SK-N-SH treated with all-trans-retinoic acid at 6 μM for 48 hours (cell line): ENCODE measurements around the gene SLC2A8.

ENCODE experiments used
- ATAC-seq: fragments of 200-7000 bp; cut with Tn5 transposase; 3 replicates; pipeline ENCODE4 v1.9.1; 2020; ENCODE audit warnings: mild to moderate bottlenecking, moderate library complexity
- ARNTL ChIP-seq: fragments of 450-650 bp; formaldehyde crosslinking; IDR thresholded peaks from 2 replicates; pipeline ENCODE4 v1.5.0; 2020; ENCODE audit warnings: low read depth, mild to moderate bottlenecking, moderate library complexity, borderline replicate concordance
- CSDC2 ChIP-seq: fragments of 250-450 bp; sonication (Bioruptor Pico); IDR thresholded peaks from 2 replicates; pipeline ENCODE4 v1.5.0; 2020; ENCODE audit warnings: mild to moderate bottlenecking, moderate library complexity
- CSRNP3 ChIP-seq: fragments of 250-450 bp; sonication (Bioruptor Pico); IDR thresholded peaks from 2 replicates; pipeline ENCODE4 v1.5.1; 2021; ENCODE audit warnings: mild to moderate bottlenecking, moderate library complexity
- ESRRG ChIP-seq: fragments of 250-450 bp; sonication (Bioruptor Pico); IDR thresholded peaks from 2 replicates; pipeline ENCODE4 v1.6.1; 2021; ENCODE audit warnings: mild to moderate bottlenecking
- OSR1 ChIP-seq: fragments of 250-450 bp; sonication (Bioruptor Pico); IDR thresholded peaks from 2 replicates; pipeline ENCODE4 v1.8.0; 2022; ENCODE audit warnings: moderate library complexity, mild to moderate bottlenecking, inconsistent platforms
- PATZ1 ChIP-seq: fragments of 250-450 bp; sonication (Bioruptor Pico); IDR thresholded peaks from 2 replicates; pipeline ENCODE4 v1.8.0; 2020; ENCODE audit warnings: mild to moderate bottlenecking, moderate library complexity, borderline replicate concordance
- PPARA ChIP-seq: fragments of 250-450 bp; sonication (Bioruptor Pico); IDR thresholded peaks from 2 replicates; pipeline ENCODE4 v1.5.0; 2020; ENCODE audit warnings: mild to moderate bottlenecking, borderline replicate concordance
- RARB ChIP-seq: fragments of 250-450 bp; sonication (Bioruptor Pico); IDR thresholded peaks from 2 replicates; pipeline ENCODE4 v1.8.0; 2021; ENCODE audit warnings: mild to moderate bottlenecking, moderate library complexity
- SNAI2 ChIP-seq: fragments of 250-450 bp; sonication (Bioruptor Pico); IDR thresholded peaks from 2 replicates; pipeline ENCODE4 v1.5.0; 2020; ENCODE audit warnings: mild to moderate bottlenecking, moderate library complexity
- TCF4 ChIP-seq: fragments of 250-450 bp; sonication (Bioruptor Pico); IDR thresholded peaks from 2 replicates; pipeline ENCODE4 v1.8.0; 2021; ENCODE audit warnings: mild to moderate bottlenecking, moderate library complexity, borderline replicate concordance
- ZC3H10 ChIP-seq: fragments of 250-450 bp; sonication (Bioruptor Pico); IDR thresholded peaks from 2 replicates; pipeline ENCODE4 v1.5.1; 2021; ENCODE audit warnings: mild to moderate bottlenecking, moderate library complexity
- ZFP3 ChIP-seq: fragments of 250-450 bp; sonication (Bioruptor Pico); IDR thresholded peaks from 2 replicates; pipeline ENCODE4 v1.5.0; 2020; ENCODE audit warnings: mild to moderate bottlenecking, moderate library complexity
- ZFP30 ChIP-seq: fragments of 450-650 bp; formaldehyde crosslinking; IDR thresholded peaks from 2 replicates; pipeline ENCODE4 v1.5.0; 2022; ENCODE audit warnings: mild to moderate bottlenecking, moderate library complexity
- ZNF565 ChIP-seq: fragments of 450-650 bp; formaldehyde crosslinking; conservative IDR thresholded peaks from 2 replicates; pipeline ENCODE4 v1.5.0; 2020; ENCODE audit warnings: low read depth, mild to moderate bottlenecking, moderate library complexity
- ZNF70 ChIP-seq: fragments of 450-650 bp; formaldehyde crosslinking; IDR thresholded peaks from 2 replicates; pipeline ENCODE4 v1.5.0; 2020; ENCODE audit warnings: mild to moderate bottlenecking, moderate library complexity
- TF ChIP-seq, protein P1 (sequence below): fragments of 250-450 bp; sonication (Bioruptor Pico); IDR thresholded peaks from 2 replicates; pipeline ENCODE4 v1.5.0; 2020; ENCODE audit warnings: mild to moderate bottlenecking, moderate library complexity
- TF ChIP-seq, protein P2 (sequence below): fragments of 250-450 bp; sonication (Bioruptor Pico); IDR thresholded peaks from 2 replicates; pipeline ENCODE4 v1.8.0; 2021; ENCODE audit warnings: low read depth, mild to moderate bottlenecking, moderate library complexity, borderline replicate concordance

SLC2A8 gene

GRCh38 chr9:127444283-127444920 lies 47.4 kb downstream of the SLC2A8 start:
- ATAC-seq: peak; percentile 20
- no peak for TF ChIP-seq ZNF70 (CRISPR knock-in tag)
- no peak for TF ChIP-seq ZNF565 (CRISPR knock-in tag)
- no peak for TF ChIP-seq PATZ1 (CRISPR knock-in tag)
- no peak for TF ChIP-seq CSDC2 (CRISPR knock-in tag)
- no peak for TF ChIP-seq PPARA (CRISPR knock-in tag)
- TF ChIP-seq, protein P1, sequence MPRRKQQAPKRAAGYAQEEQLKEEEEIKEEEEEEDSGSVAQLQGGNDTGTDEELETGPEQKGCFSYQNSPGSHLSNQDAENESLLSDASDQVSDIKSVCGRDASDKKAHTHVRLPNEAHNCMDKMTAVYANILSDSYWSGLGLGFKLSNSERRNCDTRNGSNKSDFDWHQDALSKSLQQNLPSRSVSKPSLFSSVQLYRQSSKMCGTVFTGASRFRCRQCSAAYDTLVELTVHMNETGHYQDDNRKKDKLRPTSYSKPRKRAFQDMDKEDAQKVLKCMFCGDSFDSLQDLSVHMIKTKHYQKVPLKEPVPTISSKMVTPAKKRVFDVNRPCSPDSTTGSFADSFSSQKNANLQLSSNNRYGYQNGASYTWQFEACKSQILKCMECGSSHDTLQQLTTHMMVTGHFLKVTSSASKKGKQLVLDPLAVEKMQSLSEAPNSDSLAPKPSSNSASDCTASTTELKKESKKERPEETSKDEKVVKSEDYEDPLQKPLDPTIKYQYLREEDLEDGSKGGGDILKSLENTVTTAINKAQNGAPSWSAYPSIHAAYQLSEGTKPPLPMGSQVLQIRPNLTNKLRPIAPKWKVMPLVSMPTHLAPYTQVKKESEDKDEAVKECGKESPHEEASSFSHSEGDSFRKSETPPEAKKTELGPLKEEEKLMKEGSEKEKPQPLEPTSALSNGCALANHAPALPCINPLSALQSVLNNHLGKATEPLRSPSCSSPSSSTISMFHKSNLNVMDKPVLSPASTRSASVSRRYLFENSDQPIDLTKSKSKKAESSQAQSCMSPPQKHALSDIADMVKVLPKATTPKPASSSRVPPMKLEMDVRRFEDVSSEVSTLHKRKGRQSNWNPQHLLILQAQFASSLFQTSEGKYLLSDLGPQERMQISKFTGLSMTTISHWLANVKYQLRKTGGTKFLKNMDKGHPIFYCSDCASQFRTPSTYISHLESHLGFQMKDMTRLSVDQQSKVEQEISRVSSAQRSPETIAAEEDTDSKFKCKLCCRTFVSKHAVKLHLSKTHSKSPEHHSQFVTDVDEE (CRISPR knock-in tag): no peak
- no peak for TF ChIP-seq ESRRG
- TF ChIP-seq SNAI2 (CRISPR knock-in tag): no peak

GRCh38 chr9:127444921-127445850 lies 48.2 kb downstream of the SLC2A8 start:
- ATAC-seq: peak; percentile 2; the same call in 2 of the 3 replicates
- TF ChIP-seq, protein P1 (CRISPR knock-in tag): no peak
- no peak for TF ChIP-seq ZNF565 (CRISPR knock-in tag)
- TF ChIP-seq OSR1 (CRISPR knock-in tag): no peak

- ATAC-seq: no peak
- TF ChIP-seq, protein P2, sequence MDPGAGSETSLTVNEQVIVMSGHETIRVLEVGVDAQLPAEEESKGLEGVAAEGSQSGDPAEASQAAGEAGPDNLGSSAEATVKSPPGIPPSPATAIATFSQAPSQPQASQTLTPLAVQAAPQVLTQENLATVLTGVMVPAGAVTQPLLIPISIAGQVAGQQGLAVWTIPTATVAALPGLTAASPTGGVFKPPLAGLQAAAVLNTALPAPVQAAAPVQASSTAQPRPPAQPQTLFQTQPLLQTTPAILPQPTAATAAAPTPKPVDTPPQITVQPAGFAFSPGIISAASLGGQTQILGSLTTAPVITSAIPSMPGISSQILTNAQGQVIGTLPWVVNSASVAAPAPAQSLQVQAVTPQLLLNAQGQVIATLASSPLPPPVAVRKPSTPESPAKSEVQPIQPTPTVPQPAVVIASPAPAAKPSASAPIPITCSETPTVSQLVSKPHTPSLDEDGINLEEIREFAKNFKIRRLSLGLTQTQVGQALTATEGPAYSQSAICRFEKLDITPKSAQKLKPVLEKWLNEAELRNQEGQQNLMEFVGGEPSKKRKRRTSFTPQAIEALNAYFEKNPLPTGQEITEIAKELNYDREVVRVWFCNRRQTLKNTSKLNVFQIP (CRISPR knock-in tag): no peak
- TF ChIP-seq TCF4: no peak
- TF ChIP-seq ZC3H10: no peak
- no peak for TF ChIP-seq PPARA (CRISPR knock-in tag)
- TF ChIP-seq ARNTL (CRISPR knock-in tag): no peak
- TF ChIP-seq PATZ1 (CRISPR knock-in tag): no peak
- TF ChIP-seq ZFP30 (CRISPR knock-in tag): no peak
- TF ChIP-seq ESRRG: no peak
- TF ChIP-seq OSR1 (CRISPR knock-in tag): no peak
- no peak for TF ChIP-seq ZNF565 (CRISPR knock-in tag)
- no peak for TF ChIP-seq RARB (CRISPR knock-in tag)
- TF ChIP-seq CSRNP3 (CRISPR knock-in tag): no peak
- no peak for TF ChIP-seq ZFP3 (CRISPR knock-in tag)
Measured at GRCh38 chr9:127445851-127446712, 49.1 kb downstream of the SLC2A8 start.
